GM19025 (cell line): ENCODE measurements around the gene VPS37B.

ENCODE experiments used
- ATAC-seq: cut with Tn5 transposase; IDR thresholded peaks from one replicate; pipeline ENCODE4 v1.9.1; 2021; ENCODE audit warnings: mild to moderate bottlenecking, low read depth, moderate library complexity; ENCODE audit not compliant: unreplicated experiment

The VPS37B gene

DNA sequence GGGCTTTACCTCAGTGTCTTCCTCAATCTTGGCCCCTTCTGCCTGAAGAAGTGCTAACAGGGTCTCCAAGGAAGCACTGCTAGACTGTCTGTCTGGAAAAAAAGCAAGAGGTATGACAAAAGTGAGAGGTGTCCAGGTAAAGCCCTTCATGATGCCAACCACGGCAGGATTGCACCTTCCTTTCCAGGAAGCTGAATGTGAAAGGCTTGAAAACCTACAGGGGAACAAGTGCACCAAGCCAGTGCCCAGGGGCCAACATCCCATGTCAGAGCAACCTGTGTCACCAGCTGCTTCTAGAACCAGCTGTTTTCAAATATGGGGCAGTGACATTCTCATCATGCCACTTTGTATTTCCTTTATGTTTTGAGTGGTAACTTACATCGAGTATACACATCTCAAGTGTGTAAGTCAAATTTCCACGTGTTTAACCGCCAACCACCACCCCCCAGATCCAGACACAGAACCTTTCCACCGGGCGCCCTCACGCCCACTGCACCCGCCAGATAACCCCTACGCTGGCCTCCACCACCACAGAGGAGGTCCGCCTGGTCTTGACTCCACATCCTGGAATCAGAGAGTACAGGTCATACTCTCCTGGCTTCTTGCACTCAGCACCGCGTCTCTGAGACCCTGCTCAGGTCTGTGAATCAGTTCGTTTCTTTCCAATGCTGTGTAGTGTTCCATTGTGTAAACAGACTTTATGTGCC is 27.3 kb downstream of the VPS37B start:
- ATAC-seq: no peak

DNA sequence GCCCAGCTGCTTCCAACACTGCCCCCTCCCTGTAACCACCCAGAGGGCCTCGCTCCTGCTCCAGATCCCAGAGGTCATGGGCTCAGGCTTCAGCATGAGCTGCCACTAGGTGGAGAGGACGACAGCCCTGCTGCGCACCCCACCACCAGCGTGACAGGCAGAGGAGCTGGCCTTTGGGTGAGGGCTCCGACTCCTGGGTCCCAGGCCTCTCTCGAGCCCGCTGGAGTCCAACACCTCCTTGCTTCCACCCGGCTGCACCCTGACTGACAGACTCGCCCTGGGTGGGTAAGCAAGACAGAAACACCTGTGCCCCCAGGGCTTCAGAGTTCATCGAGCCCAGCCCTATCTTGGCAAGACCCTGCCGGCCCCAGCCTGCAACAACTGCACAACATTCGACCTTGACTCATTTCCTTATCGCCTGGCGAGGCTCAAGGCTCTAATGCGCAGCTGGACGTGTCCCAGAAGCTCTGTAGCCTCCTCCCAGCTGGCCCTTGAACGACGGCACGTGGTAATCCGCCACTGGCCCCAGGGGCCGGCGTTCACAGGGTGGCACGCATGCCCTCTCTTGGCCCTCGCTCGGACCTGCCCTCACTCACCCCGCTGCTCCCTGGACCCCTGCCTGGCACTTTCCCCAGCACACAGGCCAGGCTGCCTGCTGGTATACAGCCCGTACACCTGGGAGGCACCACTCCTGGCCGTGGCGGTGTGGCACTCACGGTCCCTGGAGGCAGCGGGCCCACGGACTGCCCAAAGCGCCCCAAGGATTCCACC is 28.0 kb downstream of the VPS37B start:
- no peak for ATAC-seq

- no peak for ATAC-seq
These were observed 28.8 kb downstream of the VPS37B start for GRCh38 chr12:122866950-122867607.

DNA sequence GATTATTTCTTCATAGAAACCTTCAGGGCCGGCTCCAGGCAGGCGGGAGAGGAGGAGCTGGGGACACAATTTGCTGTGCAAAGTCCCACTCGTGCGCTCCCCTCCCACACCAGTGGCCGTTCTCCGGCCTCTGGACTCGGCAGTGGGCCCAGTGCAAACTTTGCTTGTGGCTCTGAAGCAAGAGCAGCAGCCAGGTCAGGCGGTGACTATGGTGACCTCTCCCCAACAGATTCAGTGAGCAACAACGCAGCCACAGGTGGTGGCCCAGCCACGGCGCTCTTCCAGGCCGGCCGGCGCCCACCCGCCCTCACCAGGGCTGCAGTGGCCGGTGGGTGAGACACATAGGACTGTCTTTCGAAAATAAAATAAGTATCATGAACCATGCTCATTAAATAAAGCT is 29.5 kb downstream of the VPS37B start:
- no peak for ATAC-seq

GRCh38 chr12:122865268-122866231 is 30.4 kb downstream of the VPS37B start:
- no peak for ATAC-seq

DNA sequence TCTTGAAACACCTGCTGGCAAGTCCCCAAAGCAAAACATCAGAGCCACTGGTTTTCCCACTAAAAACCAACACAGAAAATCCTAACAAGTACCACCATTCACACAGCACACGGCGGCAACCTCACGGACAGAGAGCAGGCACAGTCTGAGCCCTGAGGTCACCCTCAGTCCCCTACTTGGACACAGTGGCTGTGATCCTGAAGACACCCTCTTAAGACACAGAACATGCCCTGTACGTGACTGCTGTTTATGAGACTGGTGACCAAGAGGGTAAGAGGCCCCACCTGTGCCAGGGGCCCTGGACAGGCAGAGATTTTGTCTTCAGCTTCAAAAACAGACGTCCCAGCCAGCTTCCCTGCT is 31.1 kb downstream of the VPS37B start:
- ATAC-seq: no peak

GRCh38 chr12:122862872-122863701 is 32.8 kb downstream of the VPS37B start:
- no peak for ATAC-seq

GRCh38 chr12:122862110-122862634 is 33.8 kb downstream of the VPS37B start:
- no peak for ATAC-seq

GRCh38 chr12:122861587-122861970 is 34.3 kb downstream of the VPS37B start:
- no peak for ATAC-seq

GRCh38 chr12:122860854-122861586 is 34.9 kb downstream of the VPS37B start:
- no peak for ATAC-seq

- ATAC-seq: no peak
These were observed 35.7 kb downstream of the VPS37B start for GRCh38 chr12:122860040-122860853.

DNA sequence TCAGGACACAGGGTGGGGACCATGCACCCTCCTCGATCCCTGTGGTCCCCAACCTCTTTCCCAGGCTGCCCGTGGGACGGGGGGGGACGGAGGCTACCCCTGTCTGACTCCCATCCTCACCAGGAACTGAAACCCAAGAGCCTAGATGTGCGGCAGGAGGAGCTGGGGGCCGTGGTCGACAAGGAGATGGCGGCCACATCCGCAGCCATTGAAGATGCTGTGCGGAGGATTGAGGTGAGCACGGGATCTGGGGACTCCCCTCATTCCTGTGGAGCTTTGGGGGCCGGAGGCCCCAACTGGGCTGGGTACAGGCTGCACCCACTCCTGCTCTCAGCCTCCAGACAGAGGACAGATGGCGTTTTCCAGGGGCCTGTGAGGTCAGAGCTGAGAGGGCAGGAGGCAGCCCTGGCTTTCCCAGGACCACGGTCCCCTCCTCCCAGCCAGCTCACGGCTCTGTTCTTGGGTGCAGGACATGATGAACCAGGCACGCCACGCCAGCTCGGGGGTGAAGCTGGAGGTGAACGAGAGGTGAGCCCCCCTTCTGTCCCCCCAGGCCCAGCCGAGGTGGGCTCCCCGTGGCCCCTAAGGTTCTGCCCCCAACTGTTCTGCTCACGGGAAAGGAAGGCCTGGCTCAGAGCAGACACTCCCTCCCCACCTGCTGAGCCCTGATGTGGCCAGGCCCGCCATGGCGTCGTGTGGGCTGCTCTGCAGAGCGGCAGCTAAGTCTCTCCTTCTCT is 36.5 kb downstream of the VPS37B start:
- no peak for ATAC-seq

DNA sequence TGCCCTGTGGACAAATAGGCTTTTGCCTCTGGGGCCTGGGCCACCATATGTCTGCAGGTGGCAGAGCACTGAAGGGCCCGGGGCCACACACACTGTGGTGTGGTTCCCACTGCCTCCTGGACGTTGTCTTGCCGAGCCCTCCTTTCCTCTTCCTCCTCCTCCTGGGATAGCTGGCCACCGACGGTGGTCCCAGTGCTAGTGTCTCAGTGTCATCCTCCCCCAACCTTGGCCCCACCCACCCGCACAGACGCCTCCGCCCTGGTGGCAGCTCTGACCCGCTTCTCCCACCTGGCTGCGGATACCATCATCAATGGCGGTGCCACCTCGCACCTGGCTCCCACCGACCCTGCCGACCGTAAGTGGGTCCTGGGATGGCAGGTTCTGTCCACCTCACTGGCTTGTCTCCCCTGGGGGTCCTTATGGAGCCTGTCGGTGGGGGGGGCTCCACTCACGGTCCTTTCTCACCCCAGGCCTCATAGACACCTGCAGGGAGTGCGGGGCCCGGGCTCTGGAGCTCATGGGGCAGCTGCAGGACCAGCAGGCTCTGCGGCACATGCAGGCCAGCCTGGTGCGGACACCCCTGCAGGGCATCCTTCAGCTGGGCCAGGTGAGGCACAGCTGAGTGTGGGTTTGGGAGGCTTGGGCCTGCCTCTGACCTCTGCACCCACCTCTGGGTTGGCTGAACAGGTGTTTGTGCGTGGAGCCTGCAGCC is 37.2 kb downstream of the VPS37B start:
- ATAC-seq: no peak

DNA sequence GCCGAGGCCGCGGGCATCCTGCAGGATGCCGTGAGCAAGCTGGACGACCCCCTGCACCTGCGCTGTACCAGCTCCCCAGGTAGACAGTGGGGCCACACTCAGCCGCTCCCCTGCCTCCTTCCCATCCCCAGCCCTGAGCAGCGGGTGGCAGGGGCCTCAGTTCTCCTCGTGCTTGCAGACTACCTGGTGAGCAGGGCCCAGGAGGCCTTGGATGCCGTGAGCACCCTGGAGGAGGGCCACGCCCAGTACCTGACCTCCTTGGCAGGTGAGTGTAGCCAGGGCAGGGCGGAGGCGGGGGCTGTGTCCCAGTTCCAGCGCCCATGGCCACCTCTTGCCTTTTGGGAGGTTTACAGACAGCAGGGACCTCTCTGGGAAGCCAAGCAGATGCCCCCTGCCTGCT is 37.8 kb downstream of the VPS37B start:
- no peak for ATAC-seq

GRCh38 chr12:122856999-122857671 is 38.8 kb downstream of the VPS37B start:
- no peak for ATAC-seq
